8988T (cell line): ENCODE data around the gene GFRA1.

ENCODE experiments used
- DNase-seq: peaks from one replicate; pipeline ENCODE4 v3.0.0; 2011

Gene GFRA1

DNA sequence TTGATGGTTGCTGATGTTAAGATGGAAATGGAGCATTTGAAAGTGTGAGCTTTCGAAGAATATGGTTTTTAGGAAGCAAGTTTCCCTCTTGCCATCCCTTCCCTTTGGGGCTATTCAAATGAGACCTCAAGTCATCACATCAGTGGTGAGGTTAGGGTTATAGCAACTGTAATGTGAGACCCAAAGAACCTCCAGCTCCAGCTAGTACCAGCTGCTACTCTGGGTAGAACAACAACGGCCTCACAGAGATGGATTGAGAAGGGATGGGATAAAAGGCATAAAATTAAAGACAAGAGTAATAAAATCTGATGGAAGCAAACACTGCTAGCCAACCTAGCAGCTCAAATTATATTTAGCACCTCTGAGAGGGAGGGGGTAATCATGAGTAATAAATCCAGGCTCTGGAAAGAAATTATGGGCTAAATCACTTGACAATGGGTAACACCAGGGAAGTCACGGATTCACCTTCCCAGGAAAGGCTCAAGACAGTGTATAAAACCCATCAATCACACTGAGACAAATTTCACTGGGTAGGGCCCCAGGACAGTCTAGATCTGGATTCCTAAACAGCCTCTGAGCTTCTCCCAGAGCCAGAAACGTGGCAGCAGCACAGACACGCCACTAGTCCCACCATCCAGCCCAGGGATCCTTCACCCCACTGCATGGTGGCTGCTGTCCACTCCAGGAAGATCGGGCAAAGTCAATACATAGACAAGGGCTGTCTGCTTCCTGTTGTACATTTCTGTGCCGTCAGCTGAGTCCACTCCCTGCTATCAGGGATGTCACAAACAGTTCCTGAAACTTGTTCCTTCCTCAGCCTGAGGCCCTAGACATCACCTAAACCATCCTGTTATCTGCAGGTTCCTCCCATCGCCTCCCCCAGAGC is 151.1 kb downstream of the GFRA1 start:
- no peak for DNase-seq

DNA sequence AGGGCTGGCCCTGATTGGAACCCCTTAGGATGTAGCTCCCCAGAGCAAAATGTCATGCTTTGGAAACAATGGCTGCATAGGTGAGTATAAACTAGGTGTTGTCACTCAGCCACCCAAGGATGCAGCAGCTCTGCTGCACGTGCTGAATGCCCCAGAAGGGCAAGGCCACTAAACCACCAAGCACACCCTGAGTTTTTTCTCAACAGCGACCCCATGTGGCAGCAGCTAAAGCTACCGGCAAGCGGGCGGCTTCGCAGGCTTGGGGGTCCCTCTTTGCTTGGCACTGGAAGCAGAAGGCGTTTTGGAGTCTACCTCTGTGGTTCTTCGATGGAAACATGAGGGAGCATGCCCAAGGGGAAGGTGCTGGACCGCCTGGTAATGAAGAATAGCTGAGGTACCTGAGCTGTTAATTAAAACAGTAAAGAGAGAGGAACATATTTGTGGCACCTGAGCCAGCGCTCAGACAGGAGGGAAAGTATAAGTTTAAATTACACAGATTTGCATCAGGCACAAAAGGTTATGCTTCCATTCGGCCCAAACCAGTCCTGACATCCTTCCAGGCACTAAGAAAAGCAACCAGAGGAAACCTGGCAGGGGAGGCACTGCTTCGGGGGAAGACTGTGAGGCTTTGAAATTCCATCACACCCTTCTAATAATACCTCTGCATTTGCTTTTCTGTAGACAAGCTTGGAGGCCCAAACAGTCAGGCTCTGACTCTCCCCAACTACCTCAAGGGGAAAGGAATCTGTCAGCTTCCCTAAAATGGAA is 152.1 kb downstream of the GFRA1 start:
- DNase-seq = peak; percentile 45

DNA sequence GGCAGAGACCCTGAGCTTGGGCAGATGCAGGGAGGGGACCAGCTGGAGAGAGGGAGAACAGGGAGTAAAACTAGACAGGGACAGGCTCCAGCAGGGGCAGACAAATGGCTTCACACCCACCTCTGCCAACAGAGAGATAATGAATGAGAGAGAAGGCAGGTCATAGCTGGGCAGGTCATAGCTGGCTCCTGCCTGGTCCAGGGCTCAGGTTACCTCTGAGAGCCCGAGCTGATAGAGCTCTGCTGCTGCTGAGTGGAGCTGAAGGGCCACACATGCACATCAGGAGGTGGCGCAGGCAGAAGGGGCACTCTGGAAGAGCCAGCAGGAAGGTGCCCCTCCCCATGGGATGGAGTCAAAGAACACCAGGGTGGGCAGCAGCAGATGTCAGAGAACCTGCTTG is 154.2 kb downstream of the GFRA1 start:
- DNase-seq = no peak

- DNase-seq = no peak
These were observed 157.2 kb downstream of the GFRA1 start for GRCh38 chr10:116115797-116116196.

- no peak for DNase-seq
These were observed 157.9 kb downstream of the GFRA1 start for GRCh38 chr10:116115036-116115641.

DNA sequence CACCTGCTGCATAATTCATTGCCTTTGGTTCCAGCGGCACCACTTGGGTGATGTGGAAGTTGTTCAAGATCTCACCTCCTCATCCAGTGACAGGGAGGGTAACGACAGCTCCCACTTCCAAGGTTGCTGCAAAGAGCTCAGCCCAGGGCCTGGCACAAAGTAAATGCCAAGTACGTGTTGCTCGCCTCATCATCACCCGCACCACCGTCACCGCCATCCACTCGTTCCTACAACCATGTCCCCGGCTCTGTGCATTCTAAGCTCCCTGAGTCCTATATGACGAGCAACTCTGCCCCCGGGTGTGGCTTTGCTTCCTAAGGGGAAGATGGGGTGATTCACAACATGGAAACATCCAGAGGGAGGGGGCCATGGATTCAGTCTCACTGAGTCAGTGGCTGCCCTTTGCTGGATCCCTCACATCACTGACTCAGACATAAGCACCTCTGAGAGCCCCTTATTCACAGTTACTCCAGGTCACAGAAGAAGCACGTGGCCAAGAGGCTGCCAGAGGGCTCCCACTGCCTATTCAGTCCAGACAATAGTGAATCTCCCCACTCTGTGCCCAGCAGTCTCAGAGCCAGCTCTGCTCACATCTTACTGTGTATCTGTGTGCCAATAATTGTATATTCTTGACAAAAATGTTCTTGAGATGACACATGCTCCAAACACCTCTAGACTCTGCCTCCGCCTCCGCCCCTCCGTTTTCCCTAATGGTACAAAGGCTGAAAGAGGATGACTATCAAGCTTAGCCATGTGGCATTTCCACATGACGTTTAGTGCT is 159.1 kb downstream of the GFRA1 start:
- DNase-seq = peak; percentile 39

DNA sequence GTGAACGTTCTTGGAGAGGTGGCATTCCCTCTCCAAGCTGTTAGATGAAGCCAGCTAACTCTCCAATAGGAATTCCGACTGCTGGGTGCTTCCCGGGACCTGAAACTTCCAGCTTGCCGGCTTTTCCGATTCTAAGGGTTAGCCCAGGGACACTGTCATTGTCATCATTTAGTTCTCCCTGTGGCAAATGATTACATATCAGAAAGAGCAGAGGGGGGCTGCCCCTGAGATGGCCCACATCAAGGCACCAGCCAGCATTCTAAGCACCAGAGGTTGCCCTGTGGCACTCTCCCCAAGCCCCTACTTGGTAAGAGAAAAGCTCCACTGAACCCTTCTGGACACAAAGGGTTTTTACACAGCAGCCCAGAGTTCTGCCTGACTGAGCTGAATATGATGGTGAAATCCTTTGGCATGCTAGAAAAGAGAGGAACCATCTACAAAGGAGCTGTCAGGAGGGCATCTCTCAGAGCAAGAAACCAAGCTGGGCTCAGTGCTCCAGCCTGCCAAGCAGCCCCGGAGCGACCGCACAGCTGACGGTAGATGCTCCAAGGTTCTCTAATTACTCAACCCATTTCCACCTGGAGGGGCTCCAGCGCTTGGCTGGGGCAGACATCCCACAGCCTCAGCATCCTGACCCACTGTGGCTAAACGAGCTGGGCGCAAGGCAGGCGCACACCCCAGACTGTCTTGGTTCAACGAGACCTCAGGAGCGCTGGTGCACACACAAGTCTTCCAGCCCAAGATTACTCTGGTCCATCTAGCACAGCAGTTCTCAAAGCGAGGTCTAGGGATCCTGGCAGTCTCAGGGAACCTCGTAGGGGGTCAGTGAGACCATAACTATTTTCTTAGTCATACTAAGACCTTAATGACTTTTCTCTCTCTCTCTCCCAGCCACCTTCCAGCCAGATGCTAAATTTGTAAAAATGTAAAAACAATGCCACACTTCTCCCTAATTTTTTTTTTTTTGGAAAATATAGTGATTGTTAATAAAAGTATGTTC is 160.5 kb downstream of the GFRA1 start:
- DNase-seq = no peak

DNA sequence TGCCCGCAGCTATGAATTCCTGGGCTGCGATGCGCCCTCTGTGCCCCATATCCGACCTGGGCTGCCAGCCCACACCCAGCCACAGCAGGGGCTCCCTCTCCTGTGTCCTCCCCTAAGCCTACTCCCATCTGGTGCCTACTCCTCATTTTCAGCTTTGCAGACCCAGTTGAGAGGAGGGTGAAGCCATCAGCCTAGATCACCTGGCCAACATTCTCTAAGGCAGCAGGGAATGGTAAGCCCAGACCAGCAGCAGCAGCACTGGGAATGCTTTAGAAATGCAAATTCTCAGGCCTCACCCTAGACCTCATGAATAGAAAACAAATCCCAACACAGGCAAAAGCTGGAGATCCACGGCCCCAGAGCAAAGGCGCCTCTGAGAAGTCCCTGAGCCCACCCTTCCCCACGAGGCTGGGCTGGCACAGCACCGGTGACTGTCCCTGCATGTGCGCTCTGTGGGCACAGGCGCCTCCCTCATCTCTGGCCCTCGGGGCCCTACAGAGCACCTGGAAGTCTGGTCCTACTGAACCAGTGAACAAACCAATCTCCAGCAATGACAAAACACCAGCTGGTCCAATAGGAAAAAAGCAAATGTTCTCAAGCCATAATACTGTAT is 161.4 kb downstream of the GFRA1 start:
- DNase-seq = no peak

DNA sequence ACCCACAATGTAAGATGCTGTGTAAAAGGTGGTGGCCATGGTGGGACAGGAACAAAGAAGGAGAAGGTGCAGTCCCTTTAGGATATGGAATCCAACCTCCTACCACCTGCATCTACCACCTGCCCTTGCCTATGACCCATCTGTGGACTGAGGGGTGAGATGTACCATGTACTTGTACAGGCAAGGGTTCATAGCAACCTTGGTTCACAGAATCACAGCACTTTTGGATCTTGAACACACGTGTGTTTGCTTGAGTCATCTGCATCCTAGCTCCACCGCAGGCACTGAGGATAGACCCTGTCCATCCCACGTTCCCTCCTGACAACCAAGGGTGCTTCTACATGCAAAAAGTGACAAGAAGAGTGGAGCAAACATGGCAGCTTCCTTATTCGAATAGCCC is 162.3 kb downstream of the GFRA1 start:
- DNase-seq = no peak

- DNase-seq = no peak
These were observed 163.1 kb downstream of the GFRA1 start for GRCh38 chr10:116109881-116110280.

DNA sequence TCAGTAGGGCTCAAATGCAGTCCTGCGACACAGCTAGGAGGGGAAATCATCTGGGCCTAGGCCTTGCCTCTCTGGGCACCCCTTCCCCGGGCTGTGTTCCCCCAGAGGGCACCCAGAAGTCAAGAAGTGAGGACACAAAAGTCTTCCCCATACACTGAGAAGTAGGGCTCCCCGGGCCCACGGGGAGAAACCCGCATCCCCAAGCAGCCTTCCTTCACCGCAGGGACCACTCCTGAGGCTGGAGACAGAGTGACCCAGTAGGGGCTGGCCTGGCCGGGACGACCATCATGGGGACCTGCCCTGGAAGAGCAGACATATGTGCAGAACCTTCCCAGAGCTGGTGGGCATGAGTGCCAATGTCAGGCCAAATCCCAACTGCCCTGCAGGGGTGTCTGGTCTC is 163.5 kb downstream of the GFRA1 start:
- no peak for DNase-seq

DNA sequence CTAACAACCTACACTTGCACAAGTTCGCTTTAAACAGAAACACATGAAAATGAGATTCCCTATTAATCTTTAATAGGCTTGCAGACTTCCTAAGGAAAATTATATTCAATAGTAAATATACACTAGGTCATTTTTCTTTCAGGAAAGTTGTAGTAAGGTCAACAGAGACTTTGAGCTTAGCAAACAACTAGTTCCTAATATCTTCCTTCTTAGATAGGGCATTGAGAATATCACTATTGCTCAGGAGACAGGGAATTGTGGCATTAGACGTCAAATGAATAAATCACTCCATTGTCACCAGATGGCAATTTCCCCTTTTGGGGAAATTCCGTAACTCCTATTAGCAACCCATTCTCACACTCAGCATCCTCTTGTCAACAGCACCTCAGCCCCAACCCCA is 164.9 kb downstream of the GFRA1 start:
- DNase-seq = no peak

DNA sequence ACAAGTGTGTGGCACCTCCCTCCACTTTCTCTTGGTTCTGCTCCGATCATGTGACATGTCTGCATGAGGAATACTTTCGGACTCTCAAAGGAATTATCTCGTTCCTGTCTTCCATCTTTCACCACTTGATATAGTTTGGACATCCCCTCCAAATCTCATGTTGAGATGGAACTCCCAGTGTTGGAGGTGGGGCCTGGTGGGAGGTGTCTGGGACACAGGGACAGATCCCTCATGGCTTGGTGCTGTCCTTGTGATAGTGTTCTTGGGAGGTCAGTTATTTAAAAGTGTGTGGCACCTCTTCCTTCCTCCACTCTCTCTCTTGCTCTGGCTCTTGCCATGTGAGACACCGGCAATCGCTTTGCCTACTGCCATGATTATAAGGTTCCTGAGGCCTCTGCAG is 166.4 kb downstream of the GFRA1 start:
- no peak for DNase-seq

GRCh38 chr10:116105264-116105663 is 167.7 kb downstream of the GFRA1 start:
- DNase-seq = no peak

DNA sequence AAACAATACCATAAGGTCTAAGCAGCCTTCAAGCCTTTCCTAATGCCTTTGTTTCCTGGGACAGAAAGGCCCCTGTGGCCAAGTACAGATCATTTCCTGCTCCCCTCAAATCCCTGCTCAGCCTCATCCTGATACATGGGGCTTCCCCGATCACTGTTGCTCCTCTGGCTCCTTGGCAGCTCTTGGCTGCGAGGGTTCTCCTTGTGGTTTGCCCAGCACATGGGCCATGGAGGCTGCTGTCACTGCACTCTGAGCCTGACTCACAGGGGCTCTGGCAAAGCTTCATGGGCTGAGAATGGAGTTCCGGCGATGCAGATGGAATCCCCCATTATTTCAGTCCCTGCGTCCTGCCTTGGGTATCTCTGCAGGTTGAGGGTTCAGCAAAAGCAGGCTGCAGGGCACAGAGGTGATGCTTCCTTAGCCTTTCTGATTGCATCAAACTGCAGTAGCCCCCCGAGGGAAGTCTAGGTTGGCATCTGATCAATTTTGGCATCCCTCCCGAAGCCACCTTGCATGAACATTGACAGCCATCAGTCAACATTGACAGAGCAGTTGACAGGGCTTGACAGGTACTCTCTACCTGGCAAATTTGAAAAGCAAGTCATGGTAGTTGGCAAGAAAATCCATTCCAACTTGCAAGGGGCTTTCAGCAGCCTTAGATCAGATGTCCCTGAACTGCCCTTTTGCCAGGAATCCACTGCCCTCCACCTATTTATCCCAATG is 168.6 kb downstream of the GFRA1 start:
- DNase-seq = no peak

GRCh38 chr10:116103668-116104067 is 169.3 kb downstream of the GFRA1 start:
- no peak for DNase-seq

DNA sequence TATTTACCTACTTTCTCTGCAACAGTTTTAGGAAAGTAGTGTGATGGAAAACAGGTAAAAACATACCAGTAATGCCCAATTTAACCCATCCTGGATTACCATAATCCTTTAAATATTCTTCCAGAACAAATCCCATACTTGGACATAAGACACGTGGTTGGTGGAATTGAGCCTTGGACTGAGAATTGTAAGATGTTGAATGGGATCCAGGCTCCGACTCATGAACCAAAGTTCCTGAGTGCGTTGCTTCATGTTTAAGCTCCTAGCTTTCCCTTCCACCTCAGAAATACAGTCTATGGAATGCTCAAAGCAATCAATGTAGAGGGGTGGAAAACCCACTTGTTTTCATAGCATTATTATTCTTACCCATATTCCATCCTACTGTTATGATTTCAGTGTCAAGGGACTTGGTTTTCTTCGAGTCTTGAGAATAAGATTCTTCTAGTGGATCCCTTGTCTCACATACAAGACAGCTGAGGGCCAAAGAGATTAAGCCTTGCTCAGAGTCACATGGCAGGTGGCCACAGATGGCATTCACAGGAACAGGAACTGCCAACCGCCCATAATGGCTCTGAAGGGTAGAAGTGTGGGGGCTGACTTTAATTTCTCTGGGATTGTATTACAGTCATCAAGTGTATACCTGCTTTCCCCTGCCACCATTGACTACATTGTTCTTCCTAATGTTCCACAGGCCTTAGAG is 171.2 kb downstream of the GFRA1 start:
- no peak for DNase-seq

DNA sequence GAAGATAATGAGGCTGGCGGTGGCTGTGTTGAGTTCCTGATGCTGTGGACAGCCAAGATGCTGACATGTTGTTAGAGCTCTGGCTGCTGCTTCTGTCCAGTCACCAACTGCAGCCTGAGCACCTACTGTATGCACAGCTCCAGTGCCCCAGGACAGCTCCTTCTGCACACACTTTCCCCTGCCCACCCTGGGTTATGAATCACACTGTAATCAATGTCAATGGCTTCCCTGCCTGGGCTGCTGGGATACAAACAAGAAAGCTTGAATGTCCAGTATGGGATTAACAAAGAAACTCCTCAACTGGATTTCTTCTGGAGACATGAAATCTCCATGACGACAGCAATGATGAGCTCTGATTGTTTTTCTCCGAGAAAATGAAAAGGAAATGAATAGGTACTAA is 172.0 kb downstream of the GFRA1 start:
- DNase-seq = no peak

DNA sequence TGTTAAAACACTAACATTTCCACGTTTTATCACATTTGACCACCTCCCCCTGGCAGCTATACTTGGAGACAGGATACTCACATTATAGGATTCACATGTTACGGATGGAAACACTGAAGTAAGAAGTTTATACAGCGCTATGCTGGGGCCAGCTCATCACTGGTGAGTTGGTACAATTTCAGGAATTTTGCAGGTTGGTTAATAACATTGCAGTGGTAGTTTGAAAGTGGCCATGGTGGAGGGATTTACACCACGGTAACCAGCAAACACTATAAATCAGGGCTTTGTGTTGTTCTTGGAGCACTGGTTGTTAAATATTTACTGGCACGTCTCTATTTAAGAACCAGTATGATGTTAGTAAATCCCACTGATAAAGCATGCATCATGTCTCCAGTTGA is 174.0 kb downstream of the GFRA1 start:
- DNase-seq = no peak
